A549 (cell line): ENCODE measurements around the gene FAM221B. TPM values are rescaled to one million over a fixed set of nuclear protein-coding genes. Genes with fewer than 3 reads are reported as not detected.

ENCODE experiments used
- ATAC-seq, 2 experiments: fragments of 200-7000 bp in 1 of 2; fragments of >200 bp in 1 of 2; cut with Nextera tagmentation in 1 of 2; cut with Tn5 transposase in 1 of 2; 3 replicates each; pipeline versions ENCODE4 v1.8.0 to v1.9.1; 2018 to 2020; ENCODE audit warnings: mild to moderate bottlenecking in 1 of 2, moderate library complexity in 1 of 2
- CTCF ChIA-PET: fragments of 300-600 bp; sonication (Branson Sonifier 250); formaldehyde crosslinking; extraction: SDS; loops from one replicate; lab custom pipeline; 2021; ENCODE audit warnings: antibody characterized with exemption, inconsistent platforms; lab: Yijun Ruan, JAX
- POLR2A ChIA-PET: fragments of 350-600 bp; formaldehyde crosslinking; extraction: SDS; loops from one replicate; lab custom pipeline; 2021; ENCODE audit warnings: antibody characterized with exemption, inconsistent platforms; lab: Yijun Ruan, JAX
- DNase-seq, 2 experiments: peaks; one replicate each; pipeline versions ENCODE4 v3.0.0 to v3.0.0-alpha.2; 2011 to 2016; ENCODE audit warnings: low read depth in 1 of 2, low spot score in 1 of 2
- FAIRE-seq: peaks from 2 replicates; lab custom pipeline; 2011; peaks lifted over from hg19 to GRCh38; lab: Jason Lieb, UNC
- H3K27ac ChIP-seq, 2 experiments: fragments of >200 bp; sonication (Bioruptor Twin); formaldehyde crosslinking; 3 replicates each; pipeline ENCODE4 v1.5.1; 2016 to 2017
- H3K4me1 ChIP-seq: fragments of >200 bp; sonication (Bioruptor Twin); formaldehyde crosslinking; 3 replicates; pipeline ENCODE4 v1.6.1; 2016
- H3K4me2 ChIP-seq: fragments of >200 bp; sonication (Bioruptor Twin); formaldehyde crosslinking; 3 replicates; pipeline ENCODE4 v1.6.1; 2016
- H3K4me3 ChIP-seq: fragments of >200 bp; sonication (Bioruptor Twin); formaldehyde crosslinking; 3 replicates; pipeline ENCODE4 v1.5.1; 2016
- H3K9me3 ChIP-seq: fragments of >200 bp; sonication (Bioruptor Twin); formaldehyde crosslinking; 3 replicates; pipeline ENCODE4 v1.6.1; 2016
- ATOH8 ChIP-seq: fragments of 250-450 bp; sonication (Bioruptor Pico); IDR thresholded peaks from 2 replicates; pipeline ENCODE4 v1.5.0; 2020; ENCODE audit warnings: low read depth, mild to moderate bottlenecking, moderate library complexity
- BHLHE40 ChIP-seq: IDR thresholded peaks from 2 replicates; pipeline ENCODE4 v1.6.1; 2012; ENCODE audit warnings: low read depth, low read length, inconsistent platforms
- CEBPB ChIP-seq, 2 experiments: fragments of >200 bp in 1 of 2; sonication (Bioruptor Twin) in 1 of 2; formaldehyde crosslinking in 1 of 2; IDR thresholded peaks; 2 replicates each; pipeline ENCODE4 v1.6.1; 2012 to 2016
- CHD4 ChIP-seq: fragments of 200-600 bp; sonication (generic); IDR thresholded peaks from 2 replicates; pipeline ENCODE4 v1.6.1; 2016; ENCODE audit warnings: antibody characterized with exemption, mild to moderate bottlenecking, borderline replicate concordance
- CTCF ChIP-seq: fragments of >200 bp; sonication (Bioruptor Twin); formaldehyde crosslinking; IDR thresholded peaks from 3 replicates; pipeline ENCODE4 v1.5.1; 2016
- EP300 ChIP-seq, 2 experiments: fragments of >200 bp; sonication (Bioruptor Twin); formaldehyde crosslinking; IDR thresholded peaks; 2 replicates in 1 of 2; 3 replicates in 1 of 2; pipeline ENCODE4 v1.6.1; 2016 to 2017
- FOSB ChIP-seq: fragments of 250-450 bp; sonication (Bioruptor Pico); IDR thresholded peaks from 2 replicates; pipeline ENCODE4 v1.5.0; 2020; ENCODE audit warnings: mild to moderate bottlenecking, moderate library complexity
- FOXS1 ChIP-seq: fragments of 250-450 bp; sonication (Bioruptor Pico); IDR thresholded peaks from 2 replicates; pipeline ENCODE4 v1.5.0; 2020; ENCODE audit warnings: mild to moderate bottlenecking, moderate library complexity
- GATA3 ChIP-seq: IDR thresholded peaks from 2 replicates; pipeline ENCODE4 v1.6.1; 2012; ENCODE audit warnings: borderline replicate concordance
- HEYL ChIP-seq: fragments of 250-450 bp; sonication (Bioruptor Pico); IDR thresholded peaks from 2 replicates; pipeline ENCODE4 v1.8.0; 2021; ENCODE audit warnings: mild to moderate bottlenecking, moderate library complexity
- HOXA7 ChIP-seq: fragments of 250-450 bp; sonication (Bioruptor Pico); IDR thresholded peaks from 2 replicates; pipeline ENCODE4 v1.5.0; 2020; ENCODE audit warnings: mild to moderate bottlenecking, moderate library complexity
- KDM1A ChIP-seq: fragments of 200-600 bp; sonication (generic); IDR thresholded peaks from 2 replicates; pipeline ENCODE4 v1.6.1; 2016; ENCODE audit warnings: low read depth, mild to moderate bottlenecking
- MAFK ChIP-seq: fragments of 450-650 bp; IDR thresholded peaks from 2 replicates; pipeline ENCODE4 v1.6.1; 2014; ENCODE audit not compliant: partially characterized antibody
- NFE2L2 ChIP-seq: fragments of 150-350 bp; conservative IDR thresholded peaks from 2 replicates; pipeline ENCODE4 v1.6.1; 2014; ENCODE audit warnings: low read length
- PBX3 ChIP-seq: IDR thresholded peaks from 2 replicates; pipeline ENCODE4 v1.6.1; 2012
- PHF8 ChIP-seq: fragments of 200-600 bp; sonication (generic); IDR thresholded peaks from 2 replicates; pipeline ENCODE4 v1.6.1; 2016; ENCODE audit warnings: low read depth, mild to moderate bottlenecking, antibody characterized with exemption, moderate library complexity, borderline replicate concordance
- RARB ChIP-seq: fragments of 250-450 bp; sonication (Bioruptor Pico); IDR thresholded peaks from 2 replicates; pipeline ENCODE4 v1.8.0; 2021; ENCODE audit warnings: mild to moderate bottlenecking, moderate library complexity
- REST ChIP-seq: fragments of 200-600 bp; sonication (generic); IDR thresholded peaks from 2 replicates; pipeline ENCODE4 v1.6.1; 2016; ENCODE audit warnings: antibody characterized with exemption, mild to moderate bottlenecking, moderate library complexity
- SMC3 ChIP-seq: fragments of >200 bp; sonication (Bioruptor Twin); formaldehyde crosslinking; IDR thresholded peaks from 3 replicates; pipeline ENCODE4 v1.6.1; 2018; ENCODE audit warnings: inconsistent platforms
- TP53 ChIP-seq: fragments of 250-450 bp; sonication (Bioruptor Pico); IDR thresholded peaks from 2 replicates; pipeline ENCODE4 v1.5.0; 2021; ENCODE audit warnings: mild to moderate bottlenecking, moderate library complexity
- ZC3H11A ChIP-seq: fragments of 450-650 bp; IDR thresholded peaks from 2 replicates; pipeline ENCODE4 v1.6.1; 2014; ENCODE audit warnings: antibody characterized with exemption, mild to moderate bottlenecking
- ZFP36 ChIP-seq: fragments of 450-650 bp; IDR thresholded peaks from 2 replicates; pipeline ENCODE4 v1.6.1; 2014; ENCODE audit warnings: borderline replicate concordance; ENCODE audit not compliant: partially characterized antibody
- WGBS: methylation state at CpG from one replicate; pipeline ENCODE4 v1.1.6; 2017; ENCODE audit errors: missing lambda C conversion rate; 5-methylcytosine and 5-hydroxymethylcytosine counted together
- polyA plus RNA-seq, 4 experiments: library from polyadenylated mRNA; depleted of rRNA in 3 of 4; stranded (reverse); fragments of >200 nt; fragmentation: RNase III in 1 of 4; extraction: RNeasy Plus Mini Kit Qiagen cat#74134 plus additional on column Dnase treatment in 1 of 4; gene quantifications; 2 replicates in 3 of 4; 3 replicates in 1 of 4; pipeline ENCODE4 v1.2.3, GENCODE V29; 2011 to 2017

The FAM221B gene
- polyA plus RNA-seq, 2 of the 4 experiments (the other 2 are of a cell fraction), result not detected

GRCh38 chr9:35867538-35867937 lies 39.0 kb upstream of the FAM221B start:
- CTCF ChIA-PET, result interaction anchor here (1.7 to 4.5 kb wide), 3 partner anchors 10 to 32 kb away, joined by 5 to 25 read pairs (median 5); no protein-coding TSS in a partner anchor
- ATAC-seq, result no peak
- WGBS, result 66% methylated on average over 4 of the region's 4 CpGs

GRCh38 chr9:35864695-35865255 lies 36.2 kb upstream of the FAM221B start:
- no peak for TF ChIP-seq GATA3
- TF ChIP-seq HOXA7 (CRISPR knock-in tag), result no peak
- TF ChIP-seq PBX3, result no peak
- TF ChIP-seq ATOH8 (CRISPR knock-in tag), result no peak
- TF ChIP-seq ZFP36, result no peak
- no peak for TF ChIP-seq FOSB (CRISPR knock-in tag)
- TF ChIP-seq ZC3H11A, result no peak
- no peak for TF ChIP-seq FOXS1 (CRISPR knock-in tag)
- TF ChIP-seq KDM1A, result no peak
- TF ChIP-seq BHLHE40, result no peak
- no peak for TF ChIP-seq CTCF
- no peak for TF ChIP-seq REST
- no peak for TF ChIP-seq CHD4
- TF ChIP-seq NFE2L2, result no peak
- TF ChIP-seq RARB (CRISPR knock-in tag), result no peak
- no peak for TF ChIP-seq PHF8
- TF ChIP-seq TP53 (CRISPR knock-in tag), result no peak
- TF ChIP-seq CEBPB (IDR thresholded peaks at IDR 0.05), result no peak
- no peak for TF ChIP-seq EP300 (IDR thresholded peaks at IDR 0.05)
- 77% methylated on average over 7 of the region's 8 CpGs for WGBS
- no peaks in the 10 kb centered on the region for H3K4me1 ChIP-seq
- ChIA-PET POLR2A (no interaction called here), CTCF (interaction anchor here (0.6 to 4.2 kb wide), 7 partner anchors 10 to 75 kb away, joined by 3 to 18 read pairs (median 5); no protein-coding TSS in a partner anchor)
- no peak for DNase-seq
- no peak overlapping the region for H3K27ac ChIP-seq
- H3K9me3 ChIP-seq, result no peaks in the 10 kb centered on the region
- FAIRE-seq, result no peak
- H3K4me3 ChIP-seq, result no peak overlapping the region
- H3K4me2 ChIP-seq, result no peak overlapping the region
- ATAC-seq, result no peak

More at GRCh38 chr9:35867538-35867937, 39.0 kb upstream of the FAM221B start:
- Histone ChIP-seq H3K4me3 (no peak overlapping the region), H3K4me2 (no peak overlapping the region), H3K27ac (no peak overlapping the region), H3K4me1 (peaks cover 2% of the 10 kb centered on the region; the same call in 1 of the 3 replicates), H3K9me3 (no peaks in the 10 kb centered on the region)
- FAIRE-seq (no peak), DNase-seq (no peak)
- POLR2A ChIA-PET, result no interaction called here
- no peak for TF ChIP-seq HEYL (CRISPR knock-in tag)
- TF ChIP-seq MAFK, result no peak
- TF ChIP-seq SMC3, result no peak
